Fibroblast of pulmonary artery (primary cell): ENCODE results near the gene TRIB2.
A peak's percentile ranks its signal among the peaks of the same experiment; 100 is the strongest.

Experiments used
- DNase-seq: peaks from one replicate; pipeline ENCODE4 v3.0.0-alpha.2; 2010; ENCODE audit warnings: low read depth
- H3K4me3 ChIP-seq: replicated peaks from 2 replicates; pipeline ENCODE4 v1.5.1; 2011; ENCODE audit warnings: low read depth, mild to moderate bottlenecking, control low read depth, low read length, moderate library complexity
- CTCF ChIP-seq: IDR thresholded peaks from 2 replicates; pipeline ENCODE4 v1.5.1; 2011; ENCODE audit warnings: mild to moderate bottlenecking, control low read depth, low read length, inconsistent platforms; ENCODE audit errors: missing control alignments

TRIB2 gene

DNA sequence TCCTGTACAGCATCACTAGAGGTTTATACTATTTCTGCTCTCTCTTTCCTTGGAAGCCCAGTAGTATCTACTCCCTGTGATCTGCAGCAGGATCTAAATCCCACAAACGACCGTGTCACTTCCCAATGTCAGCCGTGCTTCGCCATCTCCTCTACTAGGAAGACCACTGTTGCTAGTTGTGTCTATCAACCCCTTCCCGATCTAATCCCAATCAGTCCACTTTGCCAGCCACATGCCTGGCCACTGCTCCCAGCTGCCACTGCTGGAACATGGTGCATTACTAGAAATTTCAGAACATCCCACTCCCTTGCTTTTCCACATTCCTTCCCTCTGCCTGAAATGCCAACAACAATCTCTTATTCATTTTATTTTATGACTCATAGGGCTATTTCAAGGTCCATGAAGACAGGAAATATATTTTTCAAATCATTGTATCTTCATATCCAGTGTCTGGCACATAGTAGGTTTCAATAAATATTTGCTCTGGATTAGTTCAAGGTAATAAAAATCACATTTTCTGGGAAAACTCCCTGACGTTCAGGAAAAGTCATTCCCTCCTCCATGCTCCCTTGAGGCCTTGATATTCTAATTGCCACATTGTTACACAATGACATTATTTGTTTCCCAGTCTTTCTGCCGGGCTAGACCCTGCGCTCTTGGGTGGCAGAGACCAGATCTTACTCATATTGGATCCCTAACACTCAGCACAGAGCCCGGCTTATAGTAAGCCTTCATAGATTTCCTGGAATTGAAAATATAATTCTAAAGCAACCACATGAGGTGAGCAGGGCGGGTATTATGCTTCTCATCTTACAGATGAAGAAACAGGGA lies 2.1 kb upstream of the TRIB2 start:
- DNase-seq = peak; percentile 76
- no peak overlapping the region for H3K4me3 ChIP-seq
- TF ChIP-seq CTCF = no peak

GRCh38 chr2:12715258-12716031 lies 1.3 kb upstream of the TRIB2 start:
- peak overlapping the region; percentile 69 for H3K4me3 ChIP-seq
- TF ChIP-seq CTCF = no peak
- no peak for DNase-seq

GRCh38 chr2:12716032-12716281 lies 779 bp upstream of the TRIB2 start:
- TF ChIP-seq CTCF = peak; percentile 74
- H3K4me3 ChIP-seq = peak overlapping the region; percentile 69
- peak; percentile 90 for DNase-seq

GRCh38 chr2:12717191-12718014 lies 667 bp downstream of the TRIB2 start:
- peak; percentile 82 for DNase-seq
- peak; percentile 40 for TF ChIP-seq CTCF
- H3K4me3 ChIP-seq = peak overlapping the region; percentile 98

- peak overlapping the region; percentile 98 for H3K4me3 ChIP-seq
- TF ChIP-seq CTCF = no peak
- DNase-seq = peak; percentile 48
Observed at GRCh38 chr2:12718015-12718671, 1.4 kb downstream of the TRIB2 start.

DNA sequence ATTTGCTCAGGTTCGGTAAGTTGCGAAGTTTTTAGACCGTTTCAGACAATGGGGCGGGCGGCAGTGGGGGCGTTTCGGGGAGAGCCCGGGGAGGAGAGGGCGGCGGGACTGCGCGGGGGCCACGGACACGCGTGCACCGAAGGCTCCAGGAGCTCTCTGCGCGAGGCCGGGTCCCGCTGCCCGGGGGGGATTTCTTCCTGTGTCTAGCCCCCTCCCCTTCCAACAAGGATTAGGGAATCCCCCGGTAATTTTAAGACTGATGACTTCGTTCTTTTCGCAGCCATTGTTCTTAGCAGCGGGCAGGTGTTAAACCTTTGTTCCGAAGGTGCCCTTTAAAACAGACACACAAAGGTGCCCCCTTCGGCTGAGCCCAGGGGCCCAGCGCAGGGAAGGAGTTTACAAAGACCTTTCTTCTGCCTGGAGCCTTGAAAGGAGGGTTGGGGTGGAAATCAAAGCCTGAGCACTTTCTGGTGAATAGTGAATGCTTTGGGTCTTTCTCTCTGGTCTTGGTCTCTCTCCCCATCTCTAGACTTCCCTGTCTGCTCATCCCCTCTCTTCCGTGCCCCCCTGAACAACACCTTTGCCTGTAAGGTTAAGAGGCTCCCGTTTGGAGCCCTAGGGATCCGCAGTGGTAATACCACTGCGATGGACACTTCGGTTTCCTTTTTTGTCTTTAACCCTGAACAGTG lies 2.1 kb downstream of the TRIB2 start:
- H3K4me3 ChIP-seq = peak overlapping the region; percentile 98
- no peak for TF ChIP-seq CTCF
- DNase-seq = peak; percentile 39
